Esophagus squamous epithelium (tissue), 4 donors: ENCODE measurements around the gene LIN9.

ENCODE experiments used
- CTCF ChIP-seq, 6 experiments: fragments of 450-650 bp in 4 of 6; fragments of 200-600 bp in 2 of 6; sonication (generic) in 2 of 6; IDR thresholded peaks; one replicate each; pipeline ENCODE4 v1.5.1; 2016 to 2019; ENCODE audit warnings: antibody characterized with exemption in 6 of 6, mild to moderate bottlenecking in 4 of 6, moderate library complexity in 4 of 6
- POLR2A ChIP-seq, 4 donors: fragments of 450-650 bp; IDR thresholded peaks; one replicate each; pipeline ENCODE4 v1.6.1; 2017; ENCODE audit warnings: antibody characterized with exemption in 4 of 4, mild to moderate bottlenecking in 4 of 4, moderate library complexity in 3 of 4

GRCh38 chr1:226276987-226277386 is 32.0 kb downstream of the LIN9 start:
- TF ChIP-seq CTCF (IDR thresholded peaks at IDR 0.05) = no peak
- no peak for TF ChIP-seq POLR2A (IDR thresholded peaks at IDR 0.05)
